Kidney (tissue), 14 donors: Measurements from ENCODE around the gene AP5Z1. TPM values are rescaled to one million over a fixed set of nuclear protein-coding genes. Genes with fewer than 3 reads are reported as not detected.

ENCODE experiments used
- DNase-seq, 5 donors: peaks; one replicate each; pipeline ENCODE4 v3.0.0-alpha.2; 2013 to 2020
- FAIRE-seq: peaks from 2 replicates; lab custom pipeline; 2012; peaks lifted over from hg19 to GRCh38; lab: Jason Lieb, UNC
- H3K27ac ChIP-seq, 2 donors: one replicate each; pipeline ENCODE4 v1.7.0; 2013; ENCODE audit warnings: low read depth in 2 of 2, low read length in 2 of 2, inconsistent platforms in 1 of 2
- H3K27me3 ChIP-seq: one replicate; pipeline ENCODE4 v1.7.1; 2013; ENCODE audit warnings: low read length, inconsistent platforms; ENCODE audit not compliant: control insufficient read depth, insufficient read depth
- H3K36me3 ChIP-seq, 3 donors: one replicate each; pipeline versions ENCODE4 v1.7.0 to v1.7.1; 2013; ENCODE audit warnings: low read length in 3 of 3, control low read depth in 1 of 3, inconsistent platforms in 1 of 3; ENCODE audit not compliant: insufficient read depth in 3 of 3, control insufficient read depth in 2 of 3
- H3K4me1 ChIP-seq, 3 donors: one replicate each; pipeline versions ENCODE4 v1.7.0 to v1.7.1; 2013; ENCODE audit warnings: low read length in 3 of 3, inconsistent platforms in 1 of 3, low read depth in 1 of 3; ENCODE audit not compliant: control insufficient read depth in 2 of 3, insufficient read depth in 2 of 3
- H3K4me3 ChIP-seq, 3 donors: one replicate each; pipeline versions ENCODE4 v1.7.0 to v1.8.1; 2013; ENCODE audit warnings: low read length in 3 of 3, control low read depth in 1 of 3, inconsistent platforms in 1 of 3
- H3K9ac ChIP-seq, 3 donors: one replicate each; pipeline versions ENCODE4 v1.7.0 to v1.7.1; 2013; ENCODE audit warnings: low read length in 3 of 3, control low read depth in 1 of 3, inconsistent platforms in 1 of 3
- H3K9me3 ChIP-seq, 3 donors: one replicate each; pipeline versions ENCODE4 v1.7.0 to v1.7.1; 2013; ENCODE audit warnings: low read length in 3 of 3, control low read depth in 1 of 3, inconsistent platforms in 1 of 3; ENCODE audit not compliant: control insufficient read depth in 2 of 3, insufficient read depth in 1 of 3
- intact Hi-C: fragments of 100-400 bp; cut with DNase I; formaldehyde crosslinking; loops from one replicate; pipeline ENCODE4 v1.11.1; 2022
- polyA plus RNA-seq: library from polyadenylated mRNA; stranded (reverse); fragments of 350-450 nt; fragmentation: Illumina TruSeq; extraction: RNeasy Lipid Tissue Mini Kit (QIAGEN cat#74804); gene quantifications from one replicate; pipeline ENCODE4 v1.2.3, GENCODE V29; 2014; ENCODE audit warnings: low read depth, low replicate concordance; ENCODE audit not compliant: insufficient read depth
- total RNA-seq: library from RNA; stranded (reverse); fragmentation: NEBNext Ultra II Directional; extraction: Animal tissue kit (Norgen Biotek cat#: 25700); gene quantifications from one replicate; pipeline ENCODE4 v1.2.1, GENCODE V29; 2021
- TF ChIP-seq, protein P1 (sequence below): IDR thresholded peaks from 3 replicates; pipeline ENCODE4 v1.5.1; 2012; ENCODE audit warnings: mild to moderate bottlenecking, moderate library complexity, borderline replicate concordance; ENCODE audit not compliant: insufficient read depth; ENCODE audit errors: extremely low read depth
- donor health status: control.
- donor health status: control.
- donor health status: control.
- donor health status: control.
- donor health status: control.
- donor health status: DM: yes; HTN: yes; CAD: no.
- donor health status: Normal renal cell carcinoma (clear cell type).

AP5Z1 gene
- total and polyA plus RNA-seq, 2 donors from 2014 or later = 23.4 to 38.5 TPM

DNA sequence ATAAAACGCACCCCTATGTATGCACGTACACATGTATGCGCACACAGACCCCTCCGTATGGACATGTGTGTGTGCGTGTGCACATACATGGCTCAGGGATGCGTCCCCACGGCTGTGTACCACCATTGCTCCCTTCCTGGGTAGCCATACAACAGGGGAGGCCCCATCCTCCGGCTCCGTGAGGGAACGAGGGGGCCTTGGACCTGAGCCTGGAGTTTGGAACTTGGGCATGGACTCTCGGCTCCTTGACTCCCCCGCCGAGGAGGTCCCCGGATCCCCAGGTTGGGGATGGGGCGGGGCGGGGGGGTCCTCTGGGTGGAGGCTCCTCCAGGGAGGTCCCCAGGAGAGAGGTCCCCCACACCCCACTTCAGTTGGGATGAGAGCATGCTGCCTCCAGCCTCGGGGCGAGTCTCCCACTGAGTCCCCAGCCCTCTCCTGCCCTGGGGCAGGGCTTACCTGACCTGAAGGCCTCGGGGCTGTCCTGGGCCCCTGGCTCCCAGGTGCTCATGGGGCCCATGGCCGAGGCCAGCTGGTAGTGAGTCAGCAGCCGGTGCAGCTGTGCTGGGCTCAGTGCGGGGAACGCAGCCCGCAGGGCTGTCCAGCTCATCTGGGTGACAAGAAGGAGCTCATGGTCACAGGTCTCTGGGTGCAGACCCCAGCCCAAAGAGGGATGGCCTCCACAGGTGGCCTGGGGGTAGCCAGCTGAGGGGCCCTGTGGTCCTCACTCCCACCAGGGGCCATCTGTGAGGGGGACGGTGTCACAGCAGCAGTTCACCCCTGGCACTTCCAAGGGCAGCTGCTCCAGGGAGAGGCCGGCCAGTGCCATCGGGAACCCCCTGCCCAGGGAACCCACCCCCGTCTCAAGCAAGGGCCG is 29.9 kb downstream of the AP5Z1 start:
- no peak for FAIRE-seq
- Histone ChIP-seq H3K9me3 (no peaks in the 10 kb centered on the region), H3K4me3 (no peak overlapping the region), H3K4me1 (no peaks in the 10 kb centered on the region), H3K36me3 (no peaks in the 10 kb centered on the region), H3K27me3 (no peaks in the 10 kb centered on the region), H3K27ac (no peak overlapping the region), H3K9ac (no peak overlapping the region)
- intact Hi-C loops = no loop called here
- TF ChIP-seq, protein P1, sequence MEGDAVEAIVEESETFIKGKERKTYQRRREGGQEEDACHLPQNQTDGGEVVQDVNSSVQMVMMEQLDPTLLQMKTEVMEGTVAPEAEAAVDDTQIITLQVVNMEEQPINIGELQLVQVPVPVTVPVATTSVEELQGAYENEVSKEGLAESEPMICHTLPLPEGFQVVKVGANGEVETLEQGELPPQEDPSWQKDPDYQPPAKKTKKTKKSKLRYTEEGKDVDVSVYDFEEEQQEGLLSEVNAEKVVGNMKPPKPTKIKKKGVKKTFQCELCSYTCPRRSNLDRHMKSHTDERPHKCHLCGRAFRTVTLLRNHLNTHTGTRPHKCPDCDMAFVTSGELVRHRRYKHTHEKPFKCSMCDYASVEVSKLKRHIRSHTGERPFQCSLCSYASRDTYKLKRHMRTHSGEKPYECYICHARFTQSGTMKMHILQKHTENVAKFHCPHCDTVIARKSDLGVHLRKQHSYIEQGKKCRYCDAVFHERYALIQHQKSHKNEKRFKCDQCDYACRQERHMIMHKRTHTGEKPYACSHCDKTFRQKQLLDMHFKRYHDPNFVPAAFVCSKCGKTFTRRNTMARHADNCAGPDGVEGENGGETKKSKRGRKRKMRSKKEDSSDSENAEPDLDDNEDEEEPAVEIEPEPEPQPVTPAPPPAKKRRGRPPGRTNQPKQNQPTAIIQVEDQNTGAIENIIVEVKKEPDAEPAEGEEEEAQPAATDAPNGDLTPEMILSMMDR = no peak
- no peak for DNase-seq

DNA sequence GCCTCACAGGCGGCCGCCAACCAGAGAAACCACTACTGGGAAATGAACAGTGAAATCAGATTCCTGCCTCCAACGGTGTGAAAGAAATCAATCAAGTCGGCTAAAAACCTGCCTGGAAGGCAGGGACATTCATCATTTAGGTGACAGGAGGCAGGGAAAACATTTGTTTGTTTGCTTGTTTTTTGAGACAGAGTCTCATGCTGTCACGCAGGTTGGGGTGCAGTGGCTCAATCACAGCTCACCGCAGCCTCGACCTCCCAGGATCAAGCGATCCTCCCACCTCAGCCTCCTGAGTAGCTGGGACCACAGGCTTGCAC is 30.5 kb downstream of the AP5Z1 start:
- H3K4me1 ChIP-seq = no peaks in the 10 kb centered on the region
- H3K27ac ChIP-seq = no peak overlapping the region
- no peaks in the 10 kb centered on the region for H3K36me3 ChIP-seq
- TF ChIP-seq, protein P1 = no peak
- intact Hi-C loops = no loop called here
- no peak overlapping the region for H3K9ac ChIP-seq
- no peaks in the 10 kb centered on the region for H3K9me3 ChIP-seq
- FAIRE-seq = no peak
- DNase-seq = no peak
- H3K27me3 ChIP-seq = no peaks in the 10 kb centered on the region
- no peak overlapping the region for H3K4me3 ChIP-seq

DNA sequence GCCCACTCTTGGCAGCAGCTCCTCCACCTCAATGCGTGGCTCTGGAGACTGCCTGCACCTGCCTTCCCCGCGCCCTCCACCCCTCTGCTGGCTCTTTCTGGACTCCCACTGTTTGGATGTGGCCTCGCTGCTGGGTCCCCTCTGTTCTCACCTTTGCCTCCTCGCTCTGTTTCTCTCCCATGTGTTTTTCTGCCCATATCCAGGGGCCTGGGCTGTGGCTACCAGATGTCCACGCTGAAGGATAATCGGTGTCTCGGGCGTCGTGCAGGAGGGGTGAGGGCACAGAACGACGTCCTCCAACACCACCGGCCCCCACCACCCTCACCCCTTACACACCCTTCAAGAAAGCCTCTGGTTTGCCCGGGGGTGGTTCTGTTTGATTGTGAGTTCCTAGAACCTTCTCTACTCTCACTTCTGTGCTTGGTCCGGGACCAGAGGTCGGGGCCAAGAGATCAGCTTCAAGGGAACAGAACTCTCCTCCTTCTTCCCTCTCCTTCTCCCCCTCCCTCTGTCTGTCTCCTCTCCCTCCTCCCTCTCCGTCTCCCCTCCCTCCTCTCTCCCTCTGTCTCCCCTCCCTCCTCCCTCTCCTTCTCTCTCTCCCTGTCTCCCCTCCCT is 31.7 kb downstream of the AP5Z1 start:
- Histone ChIP-seq H3K4me3 (no peak overlapping the region), H3K27ac (peak overlapping the region in 1 of 2 donors; percentile 37), H3K9me3 (no peaks in the 10 kb centered on the region), H3K27me3 (no peaks in the 10 kb centered on the region), H3K36me3 (no peaks in the 10 kb centered on the region), H3K4me1 (no peaks in the 10 kb centered on the region), H3K9ac (no peak overlapping the region)
- no peak for DNase-seq
- intact Hi-C loops = no loop called here
- FAIRE-seq = no peak
- TF ChIP-seq, protein P1 = no peak
